Measurements from ENCODE around the gene CDC25C. TPM values are rescaled to one million over a fixed set of nuclear protein-coding genes. Genes with fewer than 3 reads are reported as not detected.
"Not testable (repeated sequence)": the region's sequence is repeated elsewhere in the genome, so short reads cannot be mapped to it uniquely, and the experiment has no call there.

The CDC25C gene
- total RNA-seq, 2 experiments from 2014 or later = 6.1 to 6.2 TPM

GRCh38 chr5:138315751-138316278 is 15.8 kb downstream of the CDC25C start:
- POLR2A ChIA-PET = interaction anchor here (0.5 kb wide), 1 partner anchor 60 kb away, joined by 4 read pairs; no protein-coding TSS in a partner anchor
- CTCF ChIA-PET = no interaction called here

- POLR2A ChIA-PET = no interaction called here
- CTCF ChIA-PET = no interaction called here
These were observed 25.8 kb downstream of the CDC25C start for GRCh38 chr5:138305797-138306196.

GRCh38 chr5:138303372-138303771 is 28.2 kb downstream of the CDC25C start:
- POLR2A ChIA-PET = no interaction called here

GRCh38 chr5:138289296-138289695 is 42.3 kb downstream of the CDC25C start:
- ChIA-PET CTCF (no interaction called here), POLR2A (interaction anchor here (0.5 kb wide), 1 partner anchor 410 kb away, joined by 6 read pairs; no protein-coding TSS in a partner anchor)

More at GRCh38 chr5:138303372-138303771, 28.2 kb downstream of the CDC25C start:
- CTCF ChIA-PET = no interaction called here

- ChIA-PET POLR2A (no interaction called here), CTCF (no interaction called here)
These were observed 44.4 kb downstream of the CDC25C start for GRCh38 chr5:138287246-138287645.

- CTCF ChIA-PET = interaction anchor here (0.6 kb wide), 1 partner anchor 464 kb away, joined by 4 read pairs; no protein-coding TSS in a partner anchor
- POLR2A ChIA-PET = no interaction called here
These were observed 48.5 kb downstream of the CDC25C start for GRCh38 chr5:138282920-138283742.

GRCh38 chr5:138280915-138281314 is 50.7 kb downstream of the CDC25C start:
- ChIA-PET POLR2A (no interaction called here), CTCF (interaction anchor here (1.2 kb wide), 1 partner anchor 13 kb away, joined by 3 read pairs; no protein-coding TSS in a partner anchor)

- ChIA-PET POLR2A (no interaction called here), CTCF (interaction anchor here (1.3 kb wide), 1 partner anchor 10 kb away, joined by 3 read pairs; no protein-coding TSS in a partner anchor)
These were observed 55.1 kb downstream of the CDC25C start for GRCh38 chr5:138276402-138277054.

GRCh38 chr5:138275895-138276294 is 55.7 kb downstream of the CDC25C start:
- ChIA-PET POLR2A (no interaction called here), CTCF (interaction anchor here (1.3 kb wide), 1 partner anchor 9 kb away, joined by 3 read pairs; no protein-coding TSS in a partner anchor)

- POLR2A ChIA-PET = no interaction called here
- CTCF ChIA-PET = interaction anchor here (1.3 kb wide), 1 partner anchor 9 kb away, joined by 3 read pairs; no protein-coding TSS in a partner anchor
These were observed 56.2 kb downstream of the CDC25C start for GRCh38 chr5:138275379-138275782.

- POLR2A ChIA-PET = no interaction called here
- CTCF ChIA-PET = no interaction called here
These were observed 57.3 kb downstream of the CDC25C start, which contains the start of gene GFRA3 for GRCh38 chr5:138274189-138274853. GFRA3 (minus strand) TSS chr5:138274621; CDS start chr5:138274424, 197 bp downstream.

GRCh38 chr5:138273834-138274188 is 57.8 kb downstream of the CDC25C start:
- POLR2A ChIA-PET = no interaction called here
- CTCF ChIA-PET = no interaction called here

- POLR2A ChIA-PET = no interaction called here
- CTCF ChIA-PET = no interaction called here
These were observed 58.9 kb downstream of the CDC25C start for GRCh38 chr5:138272681-138273080.

GRCh38 chr5:138271281-138271680 is 60.3 kb downstream of the CDC25C start:
- CTCF ChIA-PET = no interaction called here
- POLR2A ChIA-PET = no interaction called here

- POLR2A ChIA-PET = no interaction called here
These were observed 67.4 kb downstream of the CDC25C start for GRCh38 chr5:138264183-138264582.

GRCh38 chr5:138263581-138263980 is 68.0 kb downstream of the CDC25C start:
- CTCF ChIA-PET = no interaction called here
- POLR2A ChIA-PET = no interaction called here

More at GRCh38 chr5:138264183-138264582, 67.4 kb downstream of the CDC25C start:
- CTCF ChIA-PET = no interaction called here

GRCh38 chr5:138258704-138259292 is 72.8 kb downstream of the CDC25C start:
- ChIA-PET POLR2A (no interaction called here), CTCF (interaction anchor here (0.5 to 1.1 kb wide), 2 partner anchors 18 to 62 kb away, joined by 3 read pairs; no protein-coding TSS in a partner anchor)

GRCh38 chr5:138257583-138257982 is 74.0 kb downstream of the CDC25C start:
- POLR2A ChIA-PET = no interaction called here
- CTCF ChIA-PET = no interaction called here

- CTCF ChIA-PET = no interaction called here
- POLR2A ChIA-PET = no interaction called here
These were observed 78.7 kb downstream of the CDC25C start for GRCh38 chr5:138252944-138253343.

- POLR2A ChIA-PET, CTCF ChIA-PET: not testable (repeated sequence)
These were observed 83.8 kb downstream of the CDC25C start for GRCh38 chr5:138247800-138248199.

All from activated CD8-positive, alpha-beta memory T cell treated with anti-CD3 and anti-CD28 coated beads for 36 hours (primary cell).